ENCODE measurements around the gene HDAC4.

The HDAC4 gene

DNA sequence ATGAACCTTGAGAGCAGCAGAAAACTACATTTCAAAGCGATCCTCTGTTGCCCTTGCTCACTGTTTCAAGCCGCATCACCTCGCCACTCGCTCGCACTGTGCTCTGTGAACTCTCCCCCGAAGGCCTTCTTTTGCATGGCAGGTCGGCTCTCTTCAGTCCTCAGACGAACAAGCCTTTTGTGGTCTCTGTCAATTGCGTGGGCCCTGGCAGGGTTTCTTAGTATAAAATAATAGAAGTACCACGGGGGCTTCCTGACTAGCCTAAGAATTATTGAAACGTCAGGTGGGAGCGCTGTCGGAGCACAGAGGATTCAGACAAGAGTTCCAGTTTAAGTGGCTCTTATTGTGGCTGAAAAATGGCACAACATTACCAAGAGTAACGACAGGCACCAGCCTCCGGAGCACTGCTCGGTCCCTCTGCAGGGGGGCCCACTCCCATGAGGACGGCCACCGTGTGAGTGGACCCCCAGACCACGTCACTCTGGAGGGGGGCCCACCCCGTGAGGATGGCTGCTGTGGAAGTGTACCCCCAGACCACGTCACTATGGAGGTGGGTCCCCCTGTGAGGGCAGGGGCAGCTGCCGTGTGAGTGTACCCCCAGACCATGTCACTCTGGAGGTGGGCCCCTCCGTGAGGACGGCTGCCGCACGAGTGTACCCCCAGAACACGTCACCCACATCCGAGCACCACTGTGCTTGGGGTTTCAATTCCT lies 237.7 kb downstream of the HDAC4 start:
- Histone ChIP-seq H3K4me3 (ENCODE audit: low read length, poor library complexity, severe bottlenecking) (no peak overlapping the region), H4K20me1 (ENCODE audit: insufficient read depth, low read length, poor library complexity, severe bottlenecking) (peaks cover 5% of the 10 kb centered on the region), H3F3A (ENCODE audit: low read depth) (no peaks in the 10 kb centered on the region), H3K79me2 (ENCODE audit: insufficient read depth, low read length) (no peaks in the 10 kb centered on the region), H3K27me3 (ENCODE audit: insufficient read depth, low read length, poor library complexity, severe bottlenecking) (no peaks in the 10 kb centered on the region), H3K36me3 (ENCODE audit: insufficient read depth, low read length) (peaks cover 10% of the 10 kb centered on the region; the same call in 1 of the 2 replicates), H3K4me2 (ENCODE audit: low read depth, low read length, poor library complexity, severe bottlenecking) (no peak overlapping the region), H3K4me1 (ENCODE audit: insufficient read depth, low read length, poor library complexity, severe bottlenecking) (peaks cover 9% of the 10 kb centered on the region), H3K9ac (ENCODE audit: low read depth, low read length, poor library complexity, severe bottlenecking) (no peak overlapping the region), H3K9me2 (replicated peaks; ENCODE audit: low read depth, low read length) (no peaks in the 10 kb centered on the region), H3K9me3 (ENCODE audit: insufficient read depth, low read depth, low read length) (no peaks in the 10 kb centered on the region), H2AFZ (ENCODE audit: low read length) (no peak overlapping the region)
- TF ChIP-seq, protein P1, sequence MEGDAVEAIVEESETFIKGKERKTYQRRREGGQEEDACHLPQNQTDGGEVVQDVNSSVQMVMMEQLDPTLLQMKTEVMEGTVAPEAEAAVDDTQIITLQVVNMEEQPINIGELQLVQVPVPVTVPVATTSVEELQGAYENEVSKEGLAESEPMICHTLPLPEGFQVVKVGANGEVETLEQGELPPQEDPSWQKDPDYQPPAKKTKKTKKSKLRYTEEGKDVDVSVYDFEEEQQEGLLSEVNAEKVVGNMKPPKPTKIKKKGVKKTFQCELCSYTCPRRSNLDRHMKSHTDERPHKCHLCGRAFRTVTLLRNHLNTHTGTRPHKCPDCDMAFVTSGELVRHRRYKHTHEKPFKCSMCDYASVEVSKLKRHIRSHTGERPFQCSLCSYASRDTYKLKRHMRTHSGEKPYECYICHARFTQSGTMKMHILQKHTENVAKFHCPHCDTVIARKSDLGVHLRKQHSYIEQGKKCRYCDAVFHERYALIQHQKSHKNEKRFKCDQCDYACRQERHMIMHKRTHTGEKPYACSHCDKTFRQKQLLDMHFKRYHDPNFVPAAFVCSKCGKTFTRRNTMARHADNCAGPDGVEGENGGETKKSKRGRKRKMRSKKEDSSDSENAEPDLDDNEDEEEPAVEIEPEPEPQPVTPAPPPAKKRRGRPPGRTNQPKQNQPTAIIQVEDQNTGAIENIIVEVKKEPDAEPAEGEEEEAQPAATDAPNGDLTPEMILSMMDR (conservative IDR thresholded peaks at IDR 0.05; ENCODE audit: low read length), result no peak
- TF ChIP-seq EZH2phosphoT487 (IDR thresholded peaks at IDR 0.05; ENCODE audit: borderline replicate concordance), result no peak

DNA sequence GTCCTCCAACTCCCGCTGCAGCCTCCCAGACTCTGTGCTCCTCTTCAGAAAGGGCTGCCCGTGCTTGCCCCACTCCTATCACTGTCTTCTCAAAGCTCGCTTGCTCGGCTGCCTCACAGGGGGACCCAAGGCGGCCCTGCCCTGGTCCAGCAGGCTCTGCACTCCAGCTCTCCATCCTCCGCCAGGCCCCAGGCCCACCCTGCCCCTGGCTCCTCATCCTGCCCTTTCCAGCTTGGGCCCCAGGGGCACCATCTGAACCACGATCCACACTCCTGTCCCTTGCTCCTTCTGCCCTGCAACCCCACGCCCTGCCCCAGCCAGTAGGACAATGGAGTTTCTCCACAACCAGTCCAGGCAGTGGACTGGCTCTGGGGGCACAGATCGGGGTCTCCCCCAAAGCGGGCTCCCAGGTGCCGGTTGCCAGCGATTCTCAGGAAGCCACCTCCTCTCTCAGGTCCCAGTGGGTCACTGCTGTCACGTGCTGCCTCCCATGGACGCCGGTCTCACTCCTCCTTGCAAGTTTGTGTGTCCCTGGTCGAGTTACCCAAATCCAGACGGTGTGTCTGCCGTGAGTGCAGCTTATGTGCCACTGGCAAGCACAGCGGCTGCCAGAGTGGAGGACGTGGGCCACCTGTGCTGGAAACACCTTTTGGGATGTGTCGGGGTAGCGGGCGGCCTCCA lies 238.5 kb downstream of the HDAC4 start:
- no peaks in the 10 kb centered on the region for H3K27me3 ChIP-seq (ENCODE audit: insufficient read depth, low read length, poor library complexity, severe bottlenecking)
- no peak overlapping the region for H3K4me2 ChIP-seq (ENCODE audit: low read depth, low read length, poor library complexity, severe bottlenecking)
- TF ChIP-seq EZH2phosphoT487 (IDR thresholded peaks at IDR 0.05; ENCODE audit: borderline replicate concordance), result no peak
- TF ChIP-seq, protein P1 (conservative IDR thresholded peaks at IDR 0.05; ENCODE audit: low read length), result no peak
- no peaks in the 10 kb centered on the region for H3K9me3 ChIP-seq (ENCODE audit: insufficient read depth, low read depth, low read length)
- peaks cover 9% of the 10 kb centered on the region for H3K4me1 ChIP-seq (ENCODE audit: insufficient read depth, low read length, poor library complexity, severe bottlenecking)
- peaks cover 5% of the 10 kb centered on the region for H4K20me1 ChIP-seq (ENCODE audit: insufficient read depth, low read length, poor library complexity, severe bottlenecking)
- no peak overlapping the region for H3K4me3 ChIP-seq (ENCODE audit: low read length, poor library complexity, severe bottlenecking)
- no peaks in the 10 kb centered on the region for H3F3A ChIP-seq (ENCODE audit: low read depth)
- no peaks in the 10 kb centered on the region for H3K9me2 ChIP-seq (replicated peaks; ENCODE audit: low read depth, low read length)
- no peaks in the 10 kb centered on the region for H3K79me2 ChIP-seq (ENCODE audit: insufficient read depth, low read length)
- H2AFZ ChIP-seq (ENCODE audit: low read length), result no peak overlapping the region
- H3K9ac ChIP-seq (ENCODE audit: low read depth, low read length, poor library complexity, severe bottlenecking), result no peak overlapping the region
- peaks cover 10% of the 10 kb centered on the region; the same call in 1 of the 2 replicates for H3K36me3 ChIP-seq (ENCODE audit: insufficient read depth, low read length)

DNA sequence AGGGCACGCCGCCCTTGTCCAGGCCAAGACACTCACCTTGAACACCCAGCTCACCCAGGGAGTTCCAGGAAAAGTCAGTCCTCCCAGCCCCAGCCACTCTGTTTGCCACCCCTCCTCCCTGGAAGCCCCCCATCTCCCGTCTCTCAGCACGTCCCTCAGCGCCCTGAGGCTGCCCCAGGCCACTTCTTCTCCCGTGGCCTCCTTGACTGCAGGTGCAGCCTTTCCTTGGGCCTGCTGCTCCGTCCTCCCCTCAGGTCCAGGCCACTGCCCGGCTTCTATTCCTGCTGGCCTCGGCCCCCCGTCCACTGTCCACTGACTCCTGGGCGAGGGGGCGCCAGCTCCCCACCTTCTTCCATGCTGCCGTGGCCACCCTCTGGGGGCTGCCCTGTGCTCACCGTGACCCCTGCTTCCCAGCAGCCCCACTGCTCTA lies 239.1 kb downstream of the HDAC4 start:
- Histone ChIP-seq H3K79me2 (ENCODE audit: insufficient read depth, low read length) (no peaks in the 10 kb centered on the region), H4K20me1 (ENCODE audit: insufficient read depth, low read length, poor library complexity, severe bottlenecking) (peaks cover 5% of the 10 kb centered on the region), H2AFZ (ENCODE audit: low read length) (no peak overlapping the region), H3K4me1 (ENCODE audit: insufficient read depth, low read length, poor library complexity, severe bottlenecking) (peaks cover 9% of the 10 kb centered on the region), H3K9me3 (ENCODE audit: insufficient read depth, low read depth, low read length) (no peaks in the 10 kb centered on the region), H3K9me2 (replicated peaks; ENCODE audit: low read depth, low read length) (no peaks in the 10 kb centered on the region), H3K4me2 (ENCODE audit: low read depth, low read length, poor library complexity, severe bottlenecking) (no peak overlapping the region), H3F3A (ENCODE audit: low read depth) (no peaks in the 10 kb centered on the region), H3K9ac (ENCODE audit: low read depth, low read length, poor library complexity, severe bottlenecking) (no peak overlapping the region), H3K27me3 (ENCODE audit: insufficient read depth, low read length, poor library complexity, severe bottlenecking) (no peaks in the 10 kb centered on the region), H3K36me3 (ENCODE audit: insufficient read depth, low read length) (peaks cover 10% of the 10 kb centered on the region; the same call in 1 of the 2 replicates), H3K4me3 (ENCODE audit: low read length, poor library complexity, severe bottlenecking) (no peak overlapping the region)
- TF ChIP-seq, protein P1 (conservative IDR thresholded peaks at IDR 0.05; ENCODE audit: low read length), result no peak
- TF ChIP-seq EZH2phosphoT487 (IDR thresholded peaks at IDR 0.05; ENCODE audit: borderline replicate concordance), result no peak

Data from Loucy (cell line).